ENCODE data around the gene GK.
"Not testable (repeated sequence)": the region's sequence is repeated elsewhere in the genome, so short reads cannot be mapped to it uniquely, and the experiment has no call there.

Gene GK

DNA sequence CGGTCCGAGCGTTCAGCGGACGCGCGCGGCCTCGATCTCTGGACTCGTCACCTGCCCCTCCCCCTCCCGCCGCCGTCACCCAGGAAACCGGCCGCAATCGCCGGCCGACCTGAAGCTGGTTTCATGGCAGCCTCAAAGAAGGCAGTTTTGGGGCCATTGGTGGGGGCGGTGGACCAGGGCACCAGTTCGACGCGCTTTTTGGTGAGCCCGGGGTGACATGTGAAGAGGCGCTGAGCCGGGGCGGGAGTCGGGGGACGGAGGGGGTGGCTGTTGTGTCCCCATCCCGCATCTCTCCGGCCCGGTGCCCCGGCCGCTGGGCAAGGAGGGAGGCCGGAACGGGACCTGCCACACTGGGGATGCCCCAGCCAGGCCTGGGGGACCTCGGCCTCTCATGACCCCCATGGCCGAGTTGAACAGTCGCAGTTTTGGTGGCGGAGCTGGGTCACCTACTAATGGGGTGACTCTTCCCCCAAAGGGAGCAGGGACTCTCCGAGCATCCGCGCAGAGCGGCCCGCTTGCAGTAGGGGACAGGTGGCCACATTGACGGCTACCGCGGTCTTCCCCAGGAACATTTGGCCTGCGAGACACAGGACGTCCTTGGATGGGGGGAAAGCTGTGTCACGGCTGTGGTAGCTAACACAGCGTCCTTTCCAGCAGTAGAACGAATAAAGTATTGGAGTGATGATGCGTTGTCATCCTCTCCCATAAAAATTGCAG is at the start of gene GK:
TSS of gene GK (plus strand) at position 9 of the 717 bp plus-strand sequence. CDS start at position 124, 115 bp downstream.
- peak in 1 of 3 donors; percentile 5 for DNase-seq (ENCODE audit: low read depth in 3 of 3, low spot score in 1 of 3)

- DNase-seq (ENCODE audit: low read depth in 3 of 3, low spot score in 1 of 3), result no peak
These were observed 46.1 kb upstream of the GK start for GRCh38 chrX:30607155-30607554.

DNA sequence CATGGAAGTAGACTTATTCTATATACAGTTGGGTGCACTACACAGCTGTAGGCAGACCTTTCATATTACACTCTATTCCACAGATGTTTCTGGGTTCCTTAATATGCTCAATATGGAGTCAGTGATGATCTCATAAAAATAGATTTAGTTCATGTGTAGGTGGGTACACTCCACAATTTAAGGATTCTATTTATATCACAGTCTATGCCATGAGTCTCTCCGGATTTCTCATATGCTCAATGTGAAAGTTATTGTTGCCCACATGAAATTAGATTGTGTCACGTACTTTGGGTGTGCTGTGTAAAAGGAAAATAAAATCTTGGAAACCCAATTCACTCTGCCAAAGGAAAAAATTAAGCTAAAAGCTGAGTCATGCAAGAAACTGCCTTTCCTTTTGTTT is 43.2 kb upstream of the GK start:
- no peak for DNase-seq (ENCODE audit: low read depth in 3 of 3, low spot score in 1 of 3)

GRCh38 chrX:30612250-30612655 is 41.0 kb upstream of the GK start:
- DNase-seq (ENCODE audit: low read depth in 3 of 3, low spot score in 1 of 3), result no peak

DNA sequence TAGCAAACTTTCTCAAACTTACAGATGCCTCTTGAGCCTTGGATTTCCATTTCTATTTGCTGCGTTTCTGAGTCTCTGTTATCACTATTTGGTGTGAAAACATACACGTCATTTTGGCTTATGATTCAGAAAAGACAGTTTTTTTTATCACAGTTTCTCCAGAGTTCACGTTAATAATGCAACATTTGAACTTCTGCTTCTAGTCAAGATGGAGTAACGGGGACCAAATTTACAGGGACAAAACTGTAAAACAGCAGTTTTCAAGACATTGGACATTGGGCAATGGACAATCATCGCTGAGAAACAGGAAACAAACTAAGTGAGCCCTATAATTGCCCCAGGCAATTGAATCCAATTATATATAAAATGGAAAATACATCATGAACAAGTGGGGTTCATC is 39.5 kb upstream of the GK start:
- no peak for DNase-seq (ENCODE audit: low read depth in 3 of 3, low spot score in 1 of 3)

DNA sequence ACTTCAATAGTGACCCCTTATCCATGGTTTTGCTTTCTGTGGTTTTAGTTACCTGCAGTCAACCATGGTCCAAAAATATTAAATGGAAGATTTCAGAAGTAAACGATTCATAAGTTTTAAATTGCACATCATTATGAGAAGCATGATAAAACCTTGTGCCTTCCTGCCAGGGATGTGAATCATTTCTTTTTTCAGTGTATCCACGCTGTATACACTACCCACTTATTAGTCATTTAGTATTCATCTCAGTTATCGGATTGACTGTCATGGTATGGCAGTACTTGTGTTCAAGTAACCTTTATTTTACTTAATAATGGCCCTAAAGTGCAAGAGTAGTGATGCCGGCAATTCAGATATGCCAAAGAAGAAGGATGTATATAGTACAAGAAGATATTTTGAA is 38.0 kb upstream of the GK start:
- no peak for DNase-seq (ENCODE audit: low read depth in 3 of 3, low spot score in 1 of 3)

DNA sequence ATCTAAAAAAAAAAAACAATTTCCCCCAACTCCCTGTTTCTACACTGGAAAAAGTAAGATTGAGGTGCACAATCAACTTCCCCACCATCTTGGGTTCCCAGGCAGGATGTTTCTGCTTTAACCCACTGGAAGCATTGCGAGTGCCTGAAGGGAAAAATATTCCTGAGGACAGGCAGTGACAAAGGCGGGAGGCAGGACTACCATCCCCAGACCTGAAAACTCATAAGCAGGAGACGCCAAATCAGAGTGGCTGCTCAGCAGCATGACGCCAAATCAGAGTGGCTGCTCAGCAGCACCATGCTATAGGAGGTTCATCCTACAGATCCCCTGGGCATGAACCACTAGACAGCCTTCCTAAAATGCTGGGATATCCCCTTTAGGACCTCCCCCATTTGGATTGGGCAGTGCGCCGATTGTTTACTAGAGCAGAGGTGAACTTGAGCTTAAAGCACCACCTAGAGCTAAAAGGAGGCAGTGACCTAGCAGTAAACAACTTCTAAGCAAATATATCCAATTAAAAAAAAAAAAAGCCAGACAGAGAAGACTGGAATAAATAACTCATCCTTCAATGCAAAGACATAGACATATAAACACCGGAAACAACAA is 35.0 kb upstream of the GK start:
- DNase-seq (ENCODE audit: low read depth in 3 of 3, low spot score in 1 of 3), result no peak

DNA sequence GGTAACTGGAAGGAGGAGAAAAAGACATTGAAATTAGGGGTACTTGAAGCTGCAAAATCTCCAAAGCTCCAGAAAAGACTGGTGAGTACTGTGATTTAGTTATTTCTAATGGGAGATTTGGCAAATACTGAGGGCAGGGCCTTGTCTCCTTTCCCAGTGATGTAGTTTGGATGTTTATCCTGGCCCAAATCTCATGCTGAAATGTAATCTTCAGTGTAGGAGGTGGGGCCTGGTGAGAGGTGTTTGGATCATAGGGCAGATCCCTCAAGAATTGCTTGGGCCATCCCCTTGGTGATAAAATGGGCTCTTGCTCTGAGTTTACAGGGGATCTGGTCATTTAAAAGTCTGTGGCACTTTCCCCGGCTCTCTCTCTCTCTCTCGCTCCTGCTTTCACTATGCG is 33.1 kb upstream of the GK start:
- no peak for DNase-seq (ENCODE audit: low read depth in 3 of 3, low spot score in 1 of 3)

DNA sequence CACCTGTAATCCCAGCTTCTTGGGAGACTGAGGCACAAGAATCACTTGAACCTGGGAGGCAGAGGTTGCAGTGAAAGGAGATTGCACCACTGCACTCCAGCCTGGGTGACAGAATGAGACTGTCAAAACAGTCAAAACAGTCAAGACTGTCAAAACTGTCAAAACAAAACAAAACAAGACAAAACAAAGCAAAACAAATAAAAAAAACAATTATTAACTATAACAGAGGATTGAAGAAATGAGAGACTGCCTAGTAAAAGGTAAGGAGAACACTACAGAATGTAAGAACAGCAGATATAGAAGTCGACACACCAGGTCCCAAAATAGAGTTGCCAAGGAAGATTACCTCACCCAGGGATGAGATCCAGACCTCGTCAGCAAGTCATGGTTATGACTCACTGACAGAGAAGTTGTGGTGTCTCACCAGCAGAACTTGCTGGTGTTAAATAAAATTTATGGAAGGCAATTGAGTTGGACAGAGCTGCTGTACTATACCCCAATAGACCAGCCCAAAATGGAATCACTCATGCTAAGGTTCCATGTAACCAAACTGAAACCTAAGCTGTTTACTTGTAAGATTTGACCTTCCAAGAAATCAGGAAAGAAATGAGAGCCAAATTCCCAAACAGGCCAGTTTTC is 32.1 kb upstream of the GK start:
- no peak for DNase-seq (ENCODE audit: low read depth in 3 of 3, low spot score in 1 of 3)

DNA sequence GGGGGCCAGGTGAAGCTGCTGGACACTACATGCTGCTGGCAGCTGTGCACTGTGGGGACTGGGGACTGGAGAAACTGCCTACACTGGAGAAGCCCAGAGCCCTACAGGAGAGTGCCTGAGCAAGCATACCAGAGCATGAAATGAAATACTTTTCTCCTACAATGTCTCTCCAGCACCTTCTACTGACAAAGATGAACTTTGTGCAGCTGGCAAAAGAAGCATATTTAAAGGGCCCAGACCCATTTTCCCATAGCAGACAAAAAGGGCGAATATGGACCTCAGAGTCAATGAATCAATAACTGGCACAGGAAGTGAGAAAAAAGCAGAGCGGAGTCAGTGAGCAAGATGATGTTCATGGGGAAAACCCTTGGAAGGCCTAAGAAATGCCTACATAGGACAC is 30.9 kb upstream of the GK start:
- DNase-seq (ENCODE audit: low read depth in 3 of 3, low spot score in 1 of 3), result no peak

GRCh38 chrX:30626402-30626801 is 26.8 kb upstream of the GK start:
- no peak for DNase-seq (ENCODE audit: low read depth in 3 of 3, low spot score in 1 of 3)

DNA sequence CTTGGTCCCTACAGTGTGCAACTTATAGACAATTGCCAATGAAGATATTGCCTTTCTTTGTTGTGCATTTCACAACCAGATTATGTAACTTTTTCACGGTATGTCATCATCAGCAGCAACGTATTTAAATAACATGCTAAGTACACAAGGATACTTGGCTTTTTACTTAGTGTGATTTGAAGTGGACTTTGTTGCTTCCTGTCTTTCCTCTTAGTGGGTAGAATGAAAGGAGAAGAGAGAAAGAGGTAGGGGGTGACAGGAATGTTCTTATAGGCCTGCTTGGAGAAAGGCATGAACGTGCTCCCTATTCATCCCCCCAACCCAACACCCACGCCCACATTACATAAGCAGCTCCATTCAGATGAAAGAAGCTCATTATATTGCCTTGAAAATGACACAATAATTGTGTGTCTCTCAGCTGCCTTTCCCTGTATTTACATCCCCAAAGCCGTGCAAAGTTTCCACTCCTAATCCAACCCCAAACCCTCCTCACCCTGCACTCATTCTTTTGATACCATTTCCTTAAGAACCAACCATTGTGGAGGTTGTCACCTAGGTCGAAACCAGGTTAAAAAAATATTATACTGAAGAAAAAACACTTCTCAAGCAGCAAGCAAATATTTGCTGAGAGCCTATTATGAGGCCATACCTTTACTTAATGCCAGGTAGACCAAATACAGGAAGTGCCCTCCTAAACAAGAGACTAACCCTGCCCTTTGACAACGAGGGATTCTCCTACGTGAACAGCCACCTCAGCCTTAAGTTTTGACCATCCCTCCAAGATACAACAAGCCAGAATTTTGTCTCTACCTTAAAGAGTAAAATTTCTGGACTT is 25.2 kb upstream of the GK start:
- no peak for DNase-seq (ENCODE audit: low read depth in 3 of 3, low spot score in 1 of 3)

DNA sequence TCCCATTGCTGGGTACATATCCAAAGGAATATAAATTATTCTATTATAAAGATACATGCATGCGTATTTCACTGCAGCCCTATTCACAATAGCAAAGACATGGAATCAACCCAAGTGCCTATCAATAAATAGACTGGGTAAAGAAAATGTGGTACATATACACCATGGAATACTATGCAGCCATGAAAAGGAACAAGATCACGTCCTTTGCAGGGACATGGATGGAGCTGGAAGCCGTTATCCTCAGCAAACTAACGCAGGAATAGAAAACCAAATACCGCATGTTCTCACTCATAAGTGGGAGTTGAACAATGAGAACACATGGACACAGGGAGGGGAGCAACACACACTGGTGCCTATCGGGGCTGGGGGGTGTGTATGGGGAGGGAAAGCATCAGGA is 19.2 kb upstream of the GK start:
- DNase-seq (ENCODE audit: low read depth in 3 of 3, low spot score in 1 of 3), result not testable (repeated sequence)

- DNase-seq (ENCODE audit: low read depth in 3 of 3, low spot score in 1 of 3), result no peak
These were observed 17.6 kb upstream of the GK start for GRCh38 chrX:30635630-30636029.

GRCh38 chrX:30637874-30638815 is 15.1 kb upstream of the GK start:
- no peak for DNase-seq (ENCODE audit: low read depth in 3 of 3, low spot score in 1 of 3)

DNA sequence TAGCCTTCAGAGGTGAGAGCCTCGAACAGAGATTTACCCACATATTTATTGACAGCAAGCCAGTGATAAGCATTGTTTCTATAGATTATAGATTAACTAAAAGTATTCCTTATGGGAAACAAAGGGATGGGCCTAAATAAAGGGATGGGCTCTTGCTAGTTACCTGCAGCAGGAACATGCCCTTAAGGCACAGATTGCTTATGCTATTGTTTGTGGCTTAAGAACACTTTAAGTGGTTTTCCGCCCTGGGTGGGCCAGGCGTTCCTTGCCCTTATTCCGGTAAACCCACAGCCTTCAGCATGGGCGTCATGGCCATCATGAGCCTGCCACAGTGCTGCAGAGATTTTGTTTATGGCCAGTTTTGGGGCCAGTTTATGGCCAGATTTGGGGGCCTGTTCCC is 13.5 kb upstream of the GK start:
- not testable (repeated sequence) for DNase-seq (ENCODE audit: low read depth in 3 of 3, low spot score in 1 of 3)

- DNase-seq (ENCODE audit: low read depth in 3 of 3, low spot score in 1 of 3), result no peak
These were observed 10.6 kb upstream of the GK start for GRCh38 chrX:30642642-30643041.

DNA sequence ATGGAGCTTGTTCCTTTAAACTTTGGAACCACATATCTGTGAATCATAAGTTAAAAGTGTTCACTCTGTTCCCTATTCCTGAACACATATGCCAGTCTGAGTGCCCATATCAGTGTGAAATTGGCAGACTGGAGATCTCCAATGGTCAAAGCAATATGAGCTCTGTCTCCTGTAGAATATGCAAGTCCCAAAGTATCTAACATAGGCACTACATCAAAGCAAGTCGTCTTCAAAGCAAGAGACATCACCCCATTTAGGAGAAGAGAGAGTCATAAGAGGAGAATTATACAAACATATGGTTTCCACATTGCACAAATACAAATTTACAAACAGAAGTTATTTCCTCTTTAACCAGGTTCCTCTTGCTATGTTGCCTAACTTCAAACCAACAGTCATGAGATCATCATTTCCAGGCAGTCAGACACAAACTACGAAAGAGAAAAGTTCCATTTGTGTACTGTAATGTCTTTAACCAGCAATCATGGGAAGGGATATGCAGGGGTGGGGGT is 9.9 kb upstream of the GK start:
- no peak for DNase-seq (ENCODE audit: low read depth in 3 of 3, low spot score in 1 of 3)

GRCh38 chrX:30649859-30650258 is 3.4 kb upstream of the GK start:
- DNase-seq (ENCODE audit: low read depth in 3 of 3, low spot score in 1 of 3), result no peak
